Stomach (tissue), 9 donors: Measurements from ENCODE around the gene RIPOR1. TPM values are rescaled to one million over a fixed set of nuclear protein-coding genes. Genes with fewer than 3 reads are reported as not detected.

ENCODE experiments used
- DNase-seq, 2 donors: peaks; one replicate each; pipeline versions ENCODE4 v3.0.0 to v3.0.0-alpha.2; 2013 to 2019
- H3K27ac ChIP-seq, 5 donors: fragments of 200-600 bp in 4 of 5; sonication (generic) in 4 of 5; one replicate each; pipeline ENCODE4 v1.5.1; 2013 to 2019; ENCODE audit warnings: mild to moderate bottlenecking in 1 of 5, moderate library complexity in 1 of 5
- H3K27me3 ChIP-seq, 3 donors: fragments of 200-600 bp; sonication (generic); one replicate each; pipeline ENCODE4 v1.5.1; 2017 to 2019; ENCODE audit warnings: mixed run types in 1 of 3
- H3K36me3 ChIP-seq, 4 donors: fragments of 200-600 bp; sonication (generic); 1 replicate in 3 of 4; 2 replicates in 1 of 4; pipeline ENCODE4 v1.5.1; 2016 to 2019
- H3K4me1 ChIP-seq, 4 donors: fragments of 200-600 bp; sonication (generic); one replicate each; pipeline ENCODE4 v1.5.1; 2016 to 2019
- H3K4me3 ChIP-seq, 4 donors: fragments of 200-600 bp; sonication (generic) in 3 of 4; one replicate each; pipeline ENCODE4 v1.5.1; 2016 to 2019; ENCODE audit warnings: mild to moderate bottlenecking in 1 of 4
- H3K9me3 ChIP-seq, 4 donors: fragments of 200-600 bp; sonication (generic); one replicate each; pipeline ENCODE4 v1.5.1; 2016 to 2019
- EP300 ChIP-seq: sonication (generic); formaldehyde crosslinking; IDR thresholded peaks from one replicate; pipeline ENCODE4 v1.6.1; 2017; ENCODE audit warnings: antibody characterized with exemption
- POLR2A ChIP-seq, 4 donors: fragments of 450-650 bp; IDR thresholded peaks; one replicate each; pipeline ENCODE4 v1.6.1; 2016; ENCODE audit warnings: antibody characterized with exemption in 4 of 4, control low read depth in 2 of 4, mild to moderate bottlenecking in 1 of 4, moderate library complexity in 1 of 4
- POLR2AphosphoS5 ChIP-seq, 3 donors: sonication (generic); formaldehyde crosslinking; IDR thresholded peaks; one replicate each; pipeline ENCODE4 v1.6.1; 2016; ENCODE audit warnings: antibody characterized with exemption in 3 of 3
- WGBS, 5 donors: extraction: QIAGEN DNeasy Blood & Tissue Kit in 3 of 5; methylation state at CpG; one replicate each; pipeline versions ENCODE4 v1.1.5 to v1.1.7; 2013 to 2018; 5-methylcytosine and 5-hydroxymethylcytosine counted together
- intact Hi-C: fragments of 100-400 bp; cut with DNase I; formaldehyde crosslinking; loops from one replicate; pipeline ENCODE4 v1.15.1; 2023; ENCODE audit warnings: low total_unique reads
- polyA plus RNA-seq, 3 donors: library from polyadenylated mRNA; stranded (reverse); fragments of 200-250 nt; gene quantifications; one replicate each; pipeline ENCODE4 v1.2.3, GENCODE V29; 2013
- total RNA-seq, 5 donors: library from RNA; depleted of rRNA; stranded (reverse); fragments of >200 nt; gene quantifications; one replicate each; pipeline versions ENCODE4 v1.1.0 to v1.2.3, GENCODE V29; 2014 to 2016
- TF ChIP-seq, protein P1 (sequence below), 7 experiments: fragments of 450-650 bp in 4 of 7; fragments of 200-600 bp in 3 of 7; sonication (generic) in 3 of 7; IDR thresholded peaks; one replicate each; pipeline ENCODE4 v1.5.1; 2016 to 2019; ENCODE audit warnings: antibody characterized with exemption in 7 of 7, control low read depth in 2 of 7, mild to moderate bottlenecking in 1 of 7
- donor health status: healthy with polysubstance abuse.
- donor health status: Bipolar disorder and iron deficiency.
- donor health status: healthy.

RIPOR1 gene
- total and polyA plus RNA-seq, 8 donors: 17.2 to 159 (median 27.4) TPM

GRCh38 chr16:67541391-67542263, 13.0 kb downstream of the RIPOR1 start:
- intact Hi-C loops: no loop called here
- H3K9me3 ChIP-seq: no peaks in the 10 kb centered on the region
- no peaks in the 10 kb centered on the region for H3K27me3 ChIP-seq
- 66 to 85% (median 82%) methylated on average over 11 to 14 of the region's 14 CpGs for WGBS, 5 donors
- TF ChIP-seq, protein P1, sequence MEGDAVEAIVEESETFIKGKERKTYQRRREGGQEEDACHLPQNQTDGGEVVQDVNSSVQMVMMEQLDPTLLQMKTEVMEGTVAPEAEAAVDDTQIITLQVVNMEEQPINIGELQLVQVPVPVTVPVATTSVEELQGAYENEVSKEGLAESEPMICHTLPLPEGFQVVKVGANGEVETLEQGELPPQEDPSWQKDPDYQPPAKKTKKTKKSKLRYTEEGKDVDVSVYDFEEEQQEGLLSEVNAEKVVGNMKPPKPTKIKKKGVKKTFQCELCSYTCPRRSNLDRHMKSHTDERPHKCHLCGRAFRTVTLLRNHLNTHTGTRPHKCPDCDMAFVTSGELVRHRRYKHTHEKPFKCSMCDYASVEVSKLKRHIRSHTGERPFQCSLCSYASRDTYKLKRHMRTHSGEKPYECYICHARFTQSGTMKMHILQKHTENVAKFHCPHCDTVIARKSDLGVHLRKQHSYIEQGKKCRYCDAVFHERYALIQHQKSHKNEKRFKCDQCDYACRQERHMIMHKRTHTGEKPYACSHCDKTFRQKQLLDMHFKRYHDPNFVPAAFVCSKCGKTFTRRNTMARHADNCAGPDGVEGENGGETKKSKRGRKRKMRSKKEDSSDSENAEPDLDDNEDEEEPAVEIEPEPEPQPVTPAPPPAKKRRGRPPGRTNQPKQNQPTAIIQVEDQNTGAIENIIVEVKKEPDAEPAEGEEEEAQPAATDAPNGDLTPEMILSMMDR (IDR thresholded peaks at IDR 0.05): no peak
- TF ChIP-seq POLR2A (IDR thresholded peaks at IDR 0.05): no peak
- TF ChIP-seq EP300: no peak
- TF ChIP-seq POLR2AphosphoS5 (IDR thresholded peaks at IDR 0.05): no peak
- peak overlapping the region in 2 of 5 donors; percentile 30 to 36 for H3K27ac ChIP-seq
- peaks cover 45 to 76% (median 73%) of the 10 kb centered on the region in 4 donors for H3K36me3 ChIP-seq
- peaks cover 32 to 79% (median 46%) of the 10 kb centered on the region in 4 donors for H3K4me1 ChIP-seq
- DNase-seq: peak in 1 of 2 donors; percentile 39
- H3K4me3 ChIP-seq: no peak overlapping the region

DNA sequence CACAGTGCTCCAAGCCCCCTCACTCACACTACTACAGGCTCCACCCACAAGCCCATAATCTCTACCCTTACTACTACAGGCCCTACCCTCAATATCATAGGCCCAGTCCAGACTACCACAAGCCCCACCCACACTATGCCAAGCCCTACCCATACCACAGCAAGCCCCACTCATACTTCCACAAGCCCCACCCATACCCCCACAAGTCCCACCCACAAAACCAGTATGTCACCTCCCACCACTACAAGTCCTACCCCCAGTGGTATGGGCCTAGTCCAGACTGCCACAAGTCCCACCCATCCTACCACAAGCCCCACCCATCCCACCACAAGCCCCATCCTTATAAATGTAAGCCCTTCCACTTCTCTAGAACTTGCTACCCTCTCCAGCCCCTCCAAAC, 13.8 kb downstream of the RIPOR1 start:
- no peak overlapping the region for H3K4me3 ChIP-seq
- intact Hi-C loops: no loop called here
- H3K9me3 ChIP-seq: no peaks in the 10 kb centered on the region
- peak; percentile 40 to 60 for DNase-seq
- no peaks in the 10 kb centered on the region for H3K27me3 ChIP-seq
- peak overlapping the region in 2 of 5 donors; percentile 30 to 36 for H3K27ac ChIP-seq
- TF ChIP-seq POLR2AphosphoS5 (IDR thresholded peaks at IDR 0.05): no peak
- TF ChIP-seq, protein P1 (IDR thresholded peaks at IDR 0.05): no peak
- peaks cover 45 to 84% (median 74%) of the 10 kb centered on the region in 4 donors for H3K36me3 ChIP-seq
- peaks cover 32 to 79% (median 46%) of the 10 kb centered on the region in 4 donors for H3K4me1 ChIP-seq

GRCh38 chr16:67543036-67543435, 14.4 kb downstream of the RIPOR1 start:
- H3K27me3 ChIP-seq: no peaks in the 10 kb centered on the region
- whole genome bisulfite sequencing, 5 donors: 90 to 98% (median 91%) methylated on average over 4 to 8 of the region's 8 CpGs
- H3K4me1 ChIP-seq: peaks cover 29 to 79% (median 46%) of the 10 kb centered on the region in 4 donors
- TF ChIP-seq POLR2A (IDR thresholded peaks at IDR 0.05) (no peak), POLR2AphosphoS5 (IDR thresholded peaks at IDR 0.05) (no peak), EP300 (no peak)
- TF ChIP-seq, protein P1 (IDR thresholded peaks at IDR 0.05): no peak
- H3K4me3 ChIP-seq: no peak overlapping the region
- DNase-seq: no peak
- intact Hi-C loops: no loop called here
- H3K36me3 ChIP-seq: peaks cover 45 to 90% (median 76%) of the 10 kb centered on the region in 4 donors
- no peak overlapping the region for H3K27ac ChIP-seq
- no peaks in the 10 kb centered on the region for H3K9me3 ChIP-seq

DNA sequence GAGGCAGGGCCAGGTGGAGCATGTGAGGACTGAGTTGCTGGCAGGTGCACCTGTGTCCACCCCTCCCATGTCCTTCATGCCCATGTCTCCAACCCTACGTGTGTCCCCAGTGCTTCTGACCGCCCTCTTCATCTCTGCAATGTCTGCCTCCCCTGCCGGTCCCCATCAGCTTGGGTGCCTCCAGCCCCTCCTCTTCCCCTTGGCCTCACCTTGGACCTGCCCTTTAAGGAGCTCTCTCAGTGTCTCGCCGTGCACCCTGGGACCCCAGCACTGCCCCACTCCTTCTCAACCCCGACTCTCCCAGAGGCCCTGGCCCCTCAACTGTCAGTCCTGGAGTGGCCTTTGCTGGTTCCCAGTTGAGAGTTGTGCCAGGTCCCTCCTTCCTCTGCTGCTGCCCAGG, 15.0 kb downstream of the RIPOR1 start:
- no peaks in the 10 kb centered on the region for H3K9me3 ChIP-seq
- H3K27ac ChIP-seq: no peak overlapping the region
- H3K4me3 ChIP-seq: no peak overlapping the region
- H3K4me1 ChIP-seq: peaks cover 24 to 77% (median 43%) of the 10 kb centered on the region in 4 donors
- intact Hi-C loops: no loop called here
- no peaks in the 10 kb centered on the region for H3K27me3 ChIP-seq
- 78 to 89% (median 84%) methylated on average over 6 of the region's 6 CpGs for WGBS, 5 donors
- TF ChIP-seq POLR2A (IDR thresholded peaks at IDR 0.05) (no peak), POLR2AphosphoS5 (IDR thresholded peaks at IDR 0.05) (no peak), EP300 (no peak)
- no peak for DNase-seq
- H3K36me3 ChIP-seq: peaks cover 45 to 95% (median 79%) of the 10 kb centered on the region in 4 donors
